HCT116 (cell line): Measurements from ENCODE around the gene FOXP1. TPM values are rescaled to one million over a fixed set of nuclear protein-coding genes. Genes with fewer than 3 reads are reported as not detected.

Experiments used
- ATAC-seq: fragments of 200-7000 bp; cut with Tn5 transposase; 2 replicates; pipeline ENCODE4 v1.9.1; 2020; ENCODE audit warnings: mild to moderate bottlenecking, moderate library complexity
- BruUV-seq: library from RNA; stranded (reverse); fragments of 400-500 nt; replicated peaks from 2 replicates; lab custom pipeline; 2021; lab: Mats Ljungman, UMichigan
- CTCF ChIA-PET: fragments of 300-600 bp; sonication (Branson Sonifier 250); formaldehyde crosslinking; loops from one replicate; lab custom pipeline; 2021; ENCODE audit warnings: antibody characterized with exemption; lab: Charles Lee
- POLR2A ChIA-PET: fragments of 300-600, 350-600 bp; sonication (Branson Sonifier 250); formaldehyde crosslinking; loops from one replicate; lab custom pipeline; 2021; ENCODE audit warnings: antibody characterized with exemption; lab: Charles Lee
- RAD21 ChIA-PET, 2 experiments: fragments of 300-600 bp; sonication (Branson Sonifier 250); formaldehyde crosslinking; loops; one replicate each; lab custom pipeline; 2023; ENCODE audit warnings: low total read pairs in 2 of 2; ENCODE audit not compliant: uncharacterized antibody in 2 of 2, unreplicated experiment in 2 of 2, low non-redundant PET in 1 of 2; lab: Charles Lee
- DNase-seq: peaks from one replicate; pipeline ENCODE4 v3.0.0-alpha.2; 2010; ENCODE audit warnings: low read depth, low spot score
- H2AFZ ChIP-seq: fragments of 200-600 bp; shearing (Covaris generic), sonication (generic); 2 replicates; pipeline ENCODE4 v1.6.1; 2017; ENCODE audit warnings: low read depth, mixed run types, mixed read lengths, antibody characterized with exemption, low read length; ENCODE audit not compliant: poor library complexity, severe bottlenecking
- H3K27ac ChIP-seq: 2 replicates; pipeline ENCODE4 v1.5.1; 2012; ENCODE audit warnings: low read depth, low read length
- H3K27me3 ChIP-seq: fragments of 200-600 bp; sonication (generic); 2 replicates; pipeline ENCODE4 v1.6.1; 2016; ENCODE audit warnings: mixed run types, low read length, mixed read lengths; ENCODE audit not compliant: insufficient read depth
- H3K36me3 ChIP-seq, 2 experiments: fragments of 200-500 bp in 1 of 2; fragments of 200-600 bp in 1 of 2; sonication (Bioruptor generic) in 1 of 2; sonication (generic) in 1 of 2; 2 replicates each; pipeline versions ENCODE4 v1.5.1 to v1.6.1; 2014 to 2016; ENCODE audit warnings: low read length in 2 of 2, inconsistent platforms in 1 of 2, mixed read lengths in 1 of 2, mixed run types in 1 of 2; ENCODE audit not compliant: insufficient read depth in 2 of 2, control insufficient read depth in 1 of 2
- H3K4me1 ChIP-seq, 2 experiments: fragments of 200-600 bp in 1 of 2; sonication (generic) in 1 of 2; 2 replicates each; pipeline versions ENCODE4 v1.5.1 to v1.6.1; 2012 to 2017; ENCODE audit warnings: low read length in 2 of 2, inconsistent platforms in 1 of 2, mild to moderate bottlenecking in 1 of 2, mixed read lengths in 1 of 2, mixed run types in 1 of 2, moderate library complexity in 1 of 2; ENCODE audit not compliant: insufficient read depth in 2 of 2, control insufficient read depth in 1 of 2
- H3K4me2 ChIP-seq: fragments of 200-600 bp; sonication (generic); 2 replicates; pipeline ENCODE4 v1.6.1; 2017; ENCODE audit warnings: mixed run types, low read length, mixed read lengths
- H3K4me3 ChIP-seq, 2 experiments: fragments of 200-600 bp in 1 of 2; sonication (generic) in 1 of 2; replicated peaks in 1 of 2; 2 replicates each; pipeline ENCODE4 v1.5.1; 2011 to 2016; ENCODE audit warnings: low read length in 2 of 2, control low read depth in 1 of 2, low read depth in 1 of 2, mild to moderate bottlenecking in 1 of 2, mixed read lengths in 1 of 2, mixed run types in 1 of 2
- H3K79me2 ChIP-seq: fragments of 200-600 bp; sonication (generic); 2 replicates; pipeline ENCODE4 v1.6.1; 2017; ENCODE audit warnings: mild to moderate bottlenecking, mixed run types, low read length, moderate library complexity, mixed read lengths; ENCODE audit not compliant: insufficient read depth
- H3K9ac ChIP-seq: fragments of 200-600 bp; sonication (generic); 2 replicates; pipeline ENCODE4 v1.6.1; 2016; ENCODE audit warnings: low read length, mixed read lengths
- H3K9me2 ChIP-seq: fragments of 200-600 bp; sonication (generic), shearing (Covaris generic); 2 replicates; pipeline ENCODE4 v1.6.1; 2017; ENCODE audit warnings: mixed run types, mild to moderate bottlenecking, moderate library complexity; ENCODE audit not compliant: insufficient read depth
- H3K9me3 ChIP-seq, 2 experiments: fragments of 200-500 bp in 1 of 2; fragments of 200-600 bp in 1 of 2; sonication (Bioruptor generic) in 1 of 2; sonication (generic) in 1 of 2; 2 replicates each; pipeline ENCODE4 v1.6.1; 2014 to 2017; ENCODE audit warnings: low read length in 2 of 2, mixed read lengths in 2 of 2, inconsistent platforms in 1 of 2, low read depth in 1 of 2, mild to moderate bottlenecking in 1 of 2, mixed run types in 1 of 2, moderate library complexity in 1 of 2; ENCODE audit not compliant: control insufficient read depth in 1 of 2, insufficient read depth in 1 of 2
- H4K20me1 ChIP-seq: fragments of 200-600 bp; sonication (generic), shearing (Covaris generic); 2 replicates; pipeline ENCODE4 v1.6.1; 2017; ENCODE audit warnings: mixed run types, mild to moderate bottlenecking, moderate library complexity; ENCODE audit not compliant: insufficient read depth
- CBX3 ChIP-seq: IDR thresholded peaks from 2 replicates; pipeline ENCODE4 v1.6.1; 2012; ENCODE audit warnings: low read depth
- ELF1 ChIP-seq: IDR thresholded peaks from 2 replicates; pipeline ENCODE4 v1.6.1; 2012; ENCODE audit warnings: low read depth, borderline replicate concordance
- FOSL1 ChIP-seq: IDR thresholded peaks from 2 replicates; pipeline ENCODE4 v1.6.1; 2012; ENCODE audit warnings: low read depth
- POLR2A ChIP-seq: IDR thresholded peaks from 2 replicates; pipeline ENCODE4 v1.7.0; 2011; ENCODE audit warnings: borderline replicate concordance; ENCODE audit not compliant: insufficient read depth, insufficient read length; ENCODE audit errors: extremely low read depth
- SIN3A ChIP-seq: IDR thresholded peaks from 2 replicates; pipeline ENCODE4 v1.6.1; 2012; ENCODE audit warnings: low read depth
- SRF ChIP-seq: IDR thresholded peaks from 2 replicates; pipeline ENCODE4 v1.6.1; 2012; ENCODE audit warnings: low read depth
- ZFX ChIP-seq: fragments of 450-650 bp; IDR thresholded peaks from 2 replicates; pipeline ENCODE4 v1.6.1; 2017
- ZNF274 ChIP-seq: fragments of 200-500 bp; sonication (Bioruptor generic); IDR thresholded peaks from 2 replicates; pipeline ENCODE4 v1.6.1; 2014; ENCODE audit warnings: mild to moderate bottlenecking, low read depth, low read length, inconsistent platforms
- intact Hi-C: fragments of 100-400 bp; cut with micrococcal nuclease; formaldehyde crosslinking; loops from 2 replicates; pipeline ENCODE4 v1.10.0; 2022
- total RNA-seq: library from RNA; stranded (reverse); gene quantifications from one replicate; pipeline ENCODE4 v1.2.1, GENCODE V29; 2021; ENCODE audit not compliant: unreplicated experiment

Gene FOXP1
- total RNA-seq, 1 experiment from 2014 or later, result 11.4 TPM

DNA sequence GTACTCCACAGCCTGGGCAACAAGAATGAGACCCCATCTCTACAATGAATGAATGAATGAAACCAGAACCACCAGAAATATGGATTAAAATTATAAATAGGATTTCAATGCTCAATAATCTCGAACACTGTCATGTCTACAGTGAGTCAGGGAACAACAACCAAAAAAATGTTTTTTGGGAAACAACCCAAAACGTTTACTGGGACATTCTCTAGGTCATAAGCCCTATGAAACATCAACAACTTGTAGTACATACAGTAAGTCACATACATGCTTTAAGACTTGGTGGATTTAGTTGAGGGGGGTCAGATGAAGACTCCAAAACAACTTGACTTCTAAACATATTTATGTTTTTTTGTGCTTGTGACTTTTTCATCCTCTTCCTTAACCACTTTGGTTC lies 511.2 kb downstream of the FOXP1 start:
- ChIA-PET RAD21 (no interaction called here), POLR2A (no interaction called here), CTCF (no interaction called here)
- Histone ChIP-seq H2AFZ (no peak overlapping the region), H4K20me1 (no peaks in the 10 kb centered on the region), H3K4me2 (no peak overlapping the region), H3K9ac (no peak overlapping the region), H3K27me3 (no peaks in the 10 kb centered on the region), H3K4me3 (no peak overlapping the region), H3K9me2 (no peaks in the 10 kb centered on the region), H3K79me2 (no peaks in the 10 kb centered on the region), H3K4me1 (no peaks in the 10 kb centered on the region), H3K36me3 (no peaks in the 10 kb centered on the region), H3K27ac (no peak overlapping the region), H3K9me3 (no peaks in the 10 kb centered on the region)
- intact Hi-C loops, result loop anchor here (10.0 kb wide), 1 partner anchor 513 kb away; the partner anchor contains the start of gene FOXP1
- TF ChIP-seq ZNF274 (no peak), POLR2A (no peak)
- DNase-seq (no peak), ATAC-seq (no peak)
- BruUV-seq, result no TSS peak

DNA sequence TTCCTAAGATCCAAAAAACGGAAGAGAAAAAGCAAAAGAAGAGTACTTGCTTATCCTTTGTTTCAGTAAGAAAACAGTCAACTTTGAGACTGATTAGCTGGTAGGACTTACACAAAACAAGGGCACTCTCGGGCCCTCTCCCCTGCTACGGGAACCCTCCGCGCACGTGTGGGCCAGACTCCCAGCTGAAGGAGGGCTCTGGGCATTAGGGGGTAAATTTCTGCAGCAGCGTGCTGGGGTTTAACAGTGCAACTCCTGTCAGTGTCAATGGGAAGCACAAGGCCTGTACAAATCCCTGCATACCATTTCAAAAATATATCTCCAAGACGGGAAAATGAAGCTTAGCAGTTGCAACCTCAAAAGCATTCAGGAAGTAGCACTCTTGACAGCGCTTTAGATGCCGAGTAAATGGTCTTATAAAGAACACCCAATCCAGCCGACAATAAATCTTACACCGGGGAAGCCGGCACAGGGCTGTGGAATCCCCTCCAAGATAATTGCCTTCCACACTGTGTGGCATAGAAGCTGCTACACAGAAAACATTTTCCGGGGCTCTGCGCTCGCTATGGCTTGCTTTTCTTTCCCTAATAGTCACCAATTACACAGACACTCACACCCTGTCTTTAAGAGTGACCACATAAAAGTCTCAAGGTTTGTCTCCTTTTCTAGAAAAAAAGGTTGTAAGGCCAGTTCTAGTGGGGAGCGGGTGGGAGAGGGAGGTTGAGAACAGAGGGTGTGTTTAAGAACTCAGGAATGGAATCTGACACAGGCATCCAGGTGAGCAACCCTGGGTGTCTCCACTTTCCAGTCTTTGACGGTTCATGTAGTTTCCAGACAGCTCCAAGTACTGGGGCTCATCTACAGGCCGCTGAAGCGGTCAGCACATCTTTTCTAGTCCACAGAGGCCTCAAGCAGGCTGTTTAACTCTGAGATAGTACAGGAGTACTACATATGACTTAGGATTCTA lies 512.7 kb downstream of the FOXP1 start:
- intact Hi-C loops, result loop anchor here (10.0 kb wide), 1 partner anchor 514 kb away; the partner anchor contains the start of gene FOXP1
- Histone ChIP-seq H3K9me2 (no peaks in the 10 kb centered on the region), H2AFZ (no peak overlapping the region), H3K4me3 (no peak overlapping the region), H4K20me1 (no peaks in the 10 kb centered on the region), H3K4me1 (no peaks in the 10 kb centered on the region), H3K4me2 (no peak overlapping the region), H3K9ac (no peak overlapping the region), H3K79me2 (no peaks in the 10 kb centered on the region), H3K27me3 (no peaks in the 10 kb centered on the region), H3K36me3 (no peaks in the 10 kb centered on the region), H3K9me3 (no peaks in the 10 kb centered on the region), H3K27ac (no peak overlapping the region)
- TF ChIP-seq FOSL1, result no peak
- TF ChIP-seq ELF1, result no peak
- TF ChIP-seq SIN3A, result no peak
- no peak for TF ChIP-seq CBX3
- TF ChIP-seq POLR2A, result no peak
- no peak for TF ChIP-seq ZFX
- no peak for TF ChIP-seq SRF
- BruUV-seq, result no TSS peak
- DNase-seq (no peak), ATAC-seq (no peak)
- CTCF ChIA-PET, result no interaction called here
- RAD21 ChIA-PET, result no interaction called here
- POLR2A ChIA-PET, result no interaction called here
